GM12865 (cell line): ENCODE results near the gene PER3.

Experiments used
- DNase-seq: peaks from one replicate; pipeline ENCODE4 v3.0.0; 2010; ENCODE audit warnings: low read depth
- H3K4me3 ChIP-seq: 2 replicates; pipeline ENCODE4 v1.5.1; 2011; ENCODE audit warnings: mild to moderate bottlenecking, low read depth, low read length, control low read depth
- TF ChIP-seq, protein P1 (sequence below): IDR thresholded peaks from 2 replicates; pipeline ENCODE4 v1.5.1; 2011; ENCODE audit warnings: low read length, control low read depth, low read depth, inconsistent platforms; ENCODE audit not compliant: insufficient read depth; ENCODE audit errors: missing control alignments

Gene PER3

DNA sequence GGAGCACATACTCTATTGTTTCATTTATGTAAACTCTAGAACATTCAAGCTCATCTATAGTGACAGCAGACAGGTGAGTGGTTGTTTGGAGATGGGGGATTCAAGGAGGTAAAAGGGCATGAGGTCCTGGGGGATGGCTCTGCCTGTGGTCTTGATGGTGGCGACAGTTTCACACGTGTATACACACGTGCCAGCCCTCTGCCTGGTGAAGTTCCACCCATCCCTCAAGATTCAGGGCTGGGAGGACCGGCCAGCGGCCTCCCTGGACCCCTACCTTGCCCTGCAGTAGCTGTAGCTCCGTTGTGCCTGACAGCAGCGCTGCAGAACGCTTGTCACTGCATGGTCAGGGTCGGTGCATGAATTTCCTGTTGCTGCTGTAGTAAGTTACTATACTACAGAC is 107.7 kb downstream of the PER3 start:
- H3K4me3 ChIP-seq = no peak overlapping the region
- no peak for DNase-seq
- TF ChIP-seq, protein P1, sequence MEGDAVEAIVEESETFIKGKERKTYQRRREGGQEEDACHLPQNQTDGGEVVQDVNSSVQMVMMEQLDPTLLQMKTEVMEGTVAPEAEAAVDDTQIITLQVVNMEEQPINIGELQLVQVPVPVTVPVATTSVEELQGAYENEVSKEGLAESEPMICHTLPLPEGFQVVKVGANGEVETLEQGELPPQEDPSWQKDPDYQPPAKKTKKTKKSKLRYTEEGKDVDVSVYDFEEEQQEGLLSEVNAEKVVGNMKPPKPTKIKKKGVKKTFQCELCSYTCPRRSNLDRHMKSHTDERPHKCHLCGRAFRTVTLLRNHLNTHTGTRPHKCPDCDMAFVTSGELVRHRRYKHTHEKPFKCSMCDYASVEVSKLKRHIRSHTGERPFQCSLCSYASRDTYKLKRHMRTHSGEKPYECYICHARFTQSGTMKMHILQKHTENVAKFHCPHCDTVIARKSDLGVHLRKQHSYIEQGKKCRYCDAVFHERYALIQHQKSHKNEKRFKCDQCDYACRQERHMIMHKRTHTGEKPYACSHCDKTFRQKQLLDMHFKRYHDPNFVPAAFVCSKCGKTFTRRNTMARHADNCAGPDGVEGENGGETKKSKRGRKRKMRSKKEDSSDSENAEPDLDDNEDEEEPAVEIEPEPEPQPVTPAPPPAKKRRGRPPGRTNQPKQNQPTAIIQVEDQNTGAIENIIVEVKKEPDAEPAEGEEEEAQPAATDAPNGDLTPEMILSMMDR = no peak

DNA sequence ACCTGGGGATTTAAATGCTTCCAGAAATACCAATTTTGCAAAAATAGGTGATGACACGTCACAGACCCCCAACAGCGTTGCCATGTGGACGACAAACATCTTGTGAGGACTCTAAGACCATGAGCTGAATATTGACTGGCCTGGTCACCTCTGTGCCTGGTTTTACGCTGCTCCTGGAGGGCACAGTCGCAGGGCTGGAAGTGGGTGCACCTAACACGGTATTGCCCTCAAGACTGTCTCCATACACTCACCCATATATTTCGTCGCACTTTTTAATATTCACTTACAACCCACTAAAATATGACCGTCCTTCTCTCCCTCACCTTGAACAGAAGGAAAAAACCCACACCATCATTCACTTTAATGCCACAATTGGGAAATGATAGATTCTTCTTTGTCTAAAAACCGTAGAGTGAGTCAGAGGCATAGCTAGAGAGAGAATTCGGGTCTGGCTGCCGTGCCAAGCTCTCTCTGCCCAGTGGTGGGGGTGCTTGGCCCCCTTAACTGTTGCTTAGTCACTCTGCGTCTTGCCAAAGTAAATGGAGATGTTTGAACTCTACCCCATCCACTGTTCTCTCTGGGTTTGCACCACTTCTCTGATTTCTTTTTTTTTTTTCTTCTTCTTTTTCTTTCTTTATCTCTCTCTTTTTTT is 109.6 kb downstream of the PER3 start:
- no peak for DNase-seq
- no peak overlapping the region for H3K4me3 ChIP-seq
- TF ChIP-seq, protein P1 = no peak
